NB4 (cell line): Measurements from ENCODE around the gene CD14.

ENCODE experiments used
- CTCF ChIP-seq: IDR thresholded peaks from one replicate; pipeline ENCODE4 v1.5.1; 2012; ENCODE audit warnings: low read depth, low read length
- MAX ChIP-seq: IDR thresholded peaks from 2 replicates; pipeline ENCODE4 v1.6.1; 2011; ENCODE audit warnings: low read depth, low read length
- POLR2A ChIP-seq: IDR thresholded peaks from 2 replicates; pipeline ENCODE4 v1.6.1; 2011; ENCODE audit warnings: mild to moderate bottlenecking; ENCODE audit not compliant: insufficient read length; ENCODE audit errors: extremely low read depth

GRCh38 chr5:140647042-140647419, 14.1 kb upstream of the CD14 start:
- TF ChIP-seq CTCF = no peak
- no peak for TF ChIP-seq POLR2A
- no peak for TF ChIP-seq MAX
